Measurements from ENCODE around the gene JPH3.
A peak's percentile ranks its signal among the peaks of the same experiment; 100 is the strongest.
"Not testable (repeated sequence)": the region's sequence is repeated elsewhere in the genome, so short reads cannot be mapped to it uniquely, and the experiment has no call there.

JPH3 gene

DNA sequence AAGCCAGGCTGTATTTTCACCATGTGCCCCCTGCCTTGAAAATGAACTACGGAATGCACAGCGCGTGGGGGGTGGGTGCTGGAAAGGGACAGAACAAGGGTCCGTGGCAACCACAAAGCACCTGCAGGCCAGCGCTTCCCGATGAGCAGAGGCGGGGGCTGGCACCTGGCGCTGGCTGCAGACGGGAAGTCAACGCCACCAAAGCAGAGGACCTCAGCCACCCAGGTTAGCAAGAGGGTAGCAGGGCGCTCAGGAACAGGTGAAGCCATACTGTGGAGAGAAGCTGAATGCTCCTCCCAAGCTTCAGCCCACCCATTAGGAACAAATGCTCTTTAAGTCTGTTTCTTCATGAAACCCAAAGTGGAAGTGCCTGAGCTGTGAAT is 98.8 kb downstream of the JPH3 start:
- DNase-seq: no peak

DNA sequence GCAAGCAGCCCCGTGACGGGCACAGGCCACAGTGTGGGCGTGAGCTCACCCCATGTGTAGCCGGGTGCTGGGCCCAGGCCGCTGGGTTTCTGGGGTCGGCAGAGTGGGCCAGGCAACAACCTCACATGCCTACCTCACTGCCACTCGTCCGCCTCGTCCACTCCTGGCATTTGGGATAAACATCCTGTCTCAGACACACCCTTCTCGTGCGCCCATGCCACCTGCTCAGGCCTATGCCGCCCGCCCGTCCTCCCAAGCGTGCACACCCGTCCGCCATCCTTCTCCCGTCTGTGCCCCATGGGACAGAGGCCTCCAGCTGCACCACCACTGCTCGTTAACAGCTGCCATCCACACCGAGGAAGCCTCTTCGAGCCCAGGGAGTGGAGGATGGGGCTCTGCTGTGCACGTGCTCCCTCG is 99.2 kb downstream of the JPH3 start:
- no peak for DNase-seq

DNA sequence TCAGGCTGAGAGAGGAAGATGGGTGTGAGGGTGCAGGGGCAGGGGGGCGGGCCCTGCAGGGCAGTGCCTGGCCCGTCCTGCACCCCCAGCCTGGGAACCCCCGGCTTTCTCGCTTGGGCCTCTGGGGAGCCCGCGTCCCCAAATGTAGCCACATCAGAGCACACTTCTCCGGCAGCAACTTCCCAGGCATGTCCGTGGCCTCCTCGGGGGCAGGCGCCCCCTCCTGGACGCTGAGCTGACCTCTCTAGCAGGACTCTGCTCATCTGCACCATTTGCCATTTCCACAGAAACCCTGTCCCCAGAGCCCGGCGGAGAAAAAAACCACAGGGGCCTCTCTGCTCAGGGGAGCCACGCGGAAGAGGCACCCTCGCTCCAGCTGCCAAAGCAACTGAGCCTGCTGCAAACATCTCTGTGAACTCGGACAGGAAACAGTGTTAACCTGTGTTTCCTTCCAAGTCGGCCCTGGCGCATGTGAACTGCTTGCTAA is 100.1 kb downstream of the JPH3 start:
- DNase-seq: peak; percentile 36

DNA sequence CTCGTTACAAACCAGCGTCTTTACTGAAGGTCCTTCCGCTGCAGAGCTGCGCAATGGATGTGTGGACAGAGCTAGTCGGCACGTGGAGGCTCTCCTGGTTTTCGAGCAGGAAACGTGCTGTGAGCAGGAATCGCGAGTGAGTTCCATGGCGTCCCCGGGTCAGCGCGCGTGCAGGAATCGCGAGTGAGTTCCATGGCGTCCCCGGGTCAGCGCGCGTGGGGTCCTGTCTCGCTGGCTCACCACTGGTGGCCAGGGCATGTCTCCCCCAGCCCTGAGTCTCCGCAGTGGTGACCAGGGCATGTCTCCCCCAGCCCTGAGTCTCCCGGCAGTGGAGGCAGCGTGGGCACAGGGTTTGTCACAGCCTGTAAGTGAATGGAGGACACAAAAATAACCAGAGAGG is 100.8 kb downstream of the JPH3 start:
- no peak for DNase-seq

DNA sequence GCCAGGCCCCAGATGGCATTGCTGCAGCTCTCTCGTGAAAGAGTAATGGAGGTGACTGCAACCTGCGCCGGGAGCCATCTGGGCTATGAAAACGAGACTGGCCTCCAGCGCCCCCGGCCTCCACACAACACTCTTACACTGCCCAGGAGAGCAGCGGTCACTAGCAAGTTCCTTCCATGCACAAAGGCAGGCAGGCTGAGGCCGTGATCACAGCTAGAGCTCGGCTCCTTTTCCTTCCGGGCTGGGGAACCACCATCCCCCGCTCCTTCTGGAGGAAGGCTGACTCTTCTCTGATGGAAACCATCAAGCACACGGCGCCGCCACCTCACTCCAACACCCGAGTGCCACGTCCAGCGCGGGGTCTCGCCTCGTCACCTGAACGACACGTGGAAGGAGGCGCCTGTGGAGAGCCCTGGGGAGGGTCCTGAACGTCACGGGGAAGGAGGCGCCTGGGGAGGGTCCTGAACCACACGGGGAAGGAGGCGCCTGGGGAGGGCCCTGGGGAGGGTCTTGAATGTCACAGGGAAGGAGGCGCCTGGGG is 101.6 kb downstream of the JPH3 start:
- no peak for DNase-seq

DNA sequence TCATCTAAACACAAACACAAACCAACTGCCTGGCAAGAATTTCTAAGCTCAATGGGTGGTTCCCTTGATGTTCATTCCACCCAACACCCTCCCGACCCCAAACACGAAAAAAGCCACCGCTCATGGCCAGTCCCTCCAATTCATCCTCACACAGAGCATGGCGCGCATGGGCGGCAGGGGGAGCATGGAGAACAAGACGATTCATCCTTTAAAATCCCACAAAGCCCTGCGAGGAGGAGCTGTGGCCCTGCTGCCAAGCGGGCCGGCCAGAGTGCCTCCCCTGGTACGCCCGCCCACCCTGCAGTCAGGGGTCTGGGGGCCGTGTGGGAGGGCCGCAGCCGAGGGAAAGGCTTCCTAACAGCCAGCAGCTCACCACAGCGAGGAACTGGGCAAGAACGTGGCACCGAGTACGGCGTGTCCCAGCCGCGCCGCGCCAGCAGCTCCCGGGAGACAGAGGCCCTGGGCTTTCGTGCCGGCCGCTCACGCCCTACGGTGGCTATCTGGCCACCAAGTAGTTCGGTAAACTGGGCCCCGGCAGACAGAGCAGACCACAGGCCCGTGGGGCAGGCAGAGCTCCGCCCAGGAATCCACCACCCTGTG is 102.5 kb downstream of the JPH3 start:
- no peak for DNase-seq

DNA sequence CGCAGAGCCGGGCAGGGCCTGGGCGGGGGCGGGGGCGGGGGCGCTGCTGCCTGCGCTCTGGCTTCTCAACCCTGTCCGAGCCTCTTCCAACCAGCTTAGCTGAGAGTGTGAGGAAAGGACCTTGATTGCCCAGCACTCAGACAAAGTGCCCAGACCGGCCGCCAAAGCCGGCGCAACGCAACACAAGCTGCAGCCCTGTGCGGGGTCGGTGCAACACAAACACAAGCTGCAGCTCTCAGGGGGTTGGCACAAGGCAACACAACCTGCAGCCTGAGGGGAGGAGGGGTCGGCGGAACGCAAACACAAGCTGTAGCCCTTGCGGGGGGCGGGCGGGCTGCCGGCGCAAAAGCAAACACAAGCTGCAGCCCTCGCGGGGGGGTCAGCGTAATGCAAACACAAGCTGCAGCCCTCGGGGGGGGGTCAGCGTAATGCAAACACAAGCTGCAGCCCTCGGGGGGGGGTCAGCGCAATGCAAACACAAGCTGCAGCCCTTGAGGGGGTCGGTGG is 103.5 kb downstream of the JPH3 start:
- DNase-seq: no peak

DNA sequence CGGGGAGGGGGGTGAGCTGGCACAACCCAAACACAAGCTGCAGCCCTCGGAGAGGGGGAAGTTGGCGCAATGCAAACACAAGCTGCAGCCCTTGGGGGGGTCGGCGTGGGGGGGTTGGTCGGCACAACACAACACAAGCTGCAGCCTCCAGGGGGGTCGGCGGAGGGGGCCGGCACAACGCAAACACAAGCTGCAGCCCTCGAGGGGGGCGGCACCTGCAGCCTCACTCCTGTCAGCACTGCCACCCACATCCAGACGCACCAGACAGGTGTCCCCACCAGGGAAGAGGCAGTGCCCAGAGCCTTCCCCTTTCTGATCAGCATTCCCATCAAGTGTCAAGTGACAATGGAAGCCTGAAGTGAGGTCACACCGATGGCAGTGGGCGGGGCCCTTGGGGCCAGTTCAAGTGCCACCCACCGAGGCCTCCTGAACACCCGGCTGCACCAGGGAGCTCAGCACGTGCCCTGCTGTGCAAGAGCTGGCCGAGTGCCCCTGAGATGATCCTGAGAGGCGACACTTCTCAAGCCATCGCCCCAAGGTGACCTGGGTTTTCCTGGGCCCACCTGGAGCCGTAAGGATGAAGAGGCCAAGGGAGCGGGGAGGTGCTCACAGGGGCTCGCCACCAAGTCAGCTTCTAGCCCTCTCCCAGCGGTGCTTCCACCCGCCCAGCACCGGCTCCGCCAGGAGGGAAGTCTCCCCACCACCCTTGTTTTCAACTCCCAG is 104.1 kb downstream of the JPH3 start:
- no peak for DNase-seq

DNA sequence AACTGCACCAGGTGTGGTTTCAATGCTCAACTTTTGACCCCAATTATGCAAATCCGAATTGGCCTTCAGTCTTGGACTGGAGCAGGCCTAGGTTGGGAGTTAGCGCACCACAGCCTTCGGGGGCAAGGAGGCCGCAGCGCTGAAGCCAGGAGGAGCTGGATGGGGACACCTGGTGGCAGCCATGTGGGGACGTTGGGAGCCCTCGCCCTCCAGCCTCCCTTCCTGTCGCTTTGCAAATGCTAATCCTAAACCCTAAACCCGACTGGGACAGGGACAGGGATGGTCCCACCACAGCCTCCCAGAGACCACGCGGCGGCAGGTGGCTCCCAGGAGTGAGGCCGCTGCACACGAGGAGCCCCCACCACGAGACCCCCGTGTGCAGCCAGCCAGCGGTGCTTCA is 104.8 kb downstream of the JPH3 start:
- DNase-seq: no peak

DNA sequence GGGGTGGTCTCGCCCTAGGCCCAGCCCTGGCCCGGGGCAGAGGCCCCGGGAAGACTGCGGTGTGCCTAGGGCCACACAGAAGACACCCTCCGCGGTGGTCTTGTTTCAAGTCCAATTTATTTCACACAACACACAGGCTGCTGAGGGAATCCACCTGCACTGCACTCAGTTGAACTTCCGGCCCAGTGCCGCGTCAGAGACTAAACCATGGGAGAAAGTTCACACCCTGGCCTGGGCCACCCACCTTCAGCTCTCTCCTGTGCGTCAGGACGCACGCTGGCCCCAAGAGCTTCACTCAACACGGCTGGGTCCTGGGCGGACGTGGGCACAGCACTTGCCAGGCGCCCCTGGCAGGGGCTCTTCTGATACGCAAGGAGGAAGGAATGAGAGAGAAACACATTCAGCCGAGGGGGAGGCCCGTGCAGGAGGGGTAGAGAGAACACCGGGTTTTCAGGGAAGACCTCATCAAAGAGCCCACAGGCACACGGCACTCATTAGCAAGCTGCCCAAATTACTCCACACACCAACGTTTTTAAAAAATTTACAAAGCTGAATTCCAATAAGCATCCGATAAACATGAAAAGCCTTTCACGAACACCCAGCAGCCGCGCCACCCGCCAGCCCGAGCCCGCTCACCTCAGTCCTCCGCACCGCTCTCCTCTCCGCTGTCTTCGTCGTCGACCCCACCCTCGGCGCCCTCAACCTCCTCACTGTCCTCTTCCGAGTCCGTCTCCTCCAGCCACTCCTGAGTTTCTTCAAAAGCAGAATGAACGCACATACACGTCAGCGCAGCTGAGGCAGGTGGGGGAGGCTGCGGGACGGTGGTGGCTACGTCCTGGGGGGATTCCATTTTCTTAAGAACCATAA is 105.6 kb downstream of the JPH3 start:
- no peak for DNase-seq

DNA sequence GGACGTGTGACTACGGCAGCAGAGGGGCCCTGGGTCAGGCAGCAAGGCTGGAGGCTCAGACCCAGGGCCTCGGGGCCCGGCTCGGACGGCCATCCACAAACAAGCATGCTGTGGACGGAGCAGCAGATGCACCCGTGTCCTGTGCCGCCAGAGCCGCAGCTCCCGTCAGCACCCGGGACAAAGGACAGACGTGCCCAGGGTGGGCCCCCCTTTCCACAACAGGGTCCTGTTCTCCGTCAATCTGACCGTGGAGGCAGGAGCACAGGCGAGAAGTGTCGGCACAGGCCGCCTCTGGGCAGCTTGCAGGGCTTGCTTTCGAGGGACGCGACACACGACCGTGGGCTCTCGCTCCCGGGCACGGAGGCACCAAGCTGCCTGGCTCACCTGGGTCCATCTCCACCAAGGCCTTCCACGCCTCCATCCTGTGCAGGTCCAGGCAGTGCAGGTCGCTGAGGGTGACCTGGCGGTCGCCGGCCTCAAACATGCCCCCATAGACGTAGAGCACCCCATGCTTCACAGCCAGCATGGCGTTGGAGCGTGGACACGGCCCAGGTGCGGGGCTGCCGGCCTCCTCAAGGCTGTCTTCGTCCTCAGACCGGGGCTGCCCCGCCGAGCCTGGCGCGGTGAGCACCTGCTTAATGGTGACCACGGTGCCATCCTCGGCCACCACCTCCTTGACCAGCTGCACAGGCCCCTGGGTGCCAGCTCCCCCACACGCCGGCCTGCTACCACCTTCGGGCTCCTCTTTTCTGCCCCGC is 106.8 kb downstream of the JPH3 start:
- no peak for DNase-seq

DNA sequence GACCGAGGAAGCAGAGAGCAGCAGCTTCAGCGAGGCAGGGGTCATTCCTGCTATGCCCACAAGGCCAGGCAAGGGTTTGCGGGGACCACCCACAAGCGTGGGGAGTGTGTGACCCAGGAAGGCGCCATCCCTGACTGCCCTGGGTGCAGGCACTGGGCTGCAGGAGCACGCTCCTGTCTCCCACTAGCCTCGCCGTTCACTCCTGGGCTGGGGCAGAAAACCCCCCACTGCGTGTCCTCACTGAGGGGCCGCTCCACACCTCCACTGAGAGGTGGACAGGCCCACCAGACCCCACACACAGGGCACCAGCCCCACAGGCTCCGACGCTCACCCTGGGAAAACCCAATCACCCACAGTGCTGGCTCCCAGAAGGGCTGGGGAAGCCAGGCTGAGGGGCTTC is 107.4 kb downstream of the JPH3 start:
- DNase-seq: no peak

DNA sequence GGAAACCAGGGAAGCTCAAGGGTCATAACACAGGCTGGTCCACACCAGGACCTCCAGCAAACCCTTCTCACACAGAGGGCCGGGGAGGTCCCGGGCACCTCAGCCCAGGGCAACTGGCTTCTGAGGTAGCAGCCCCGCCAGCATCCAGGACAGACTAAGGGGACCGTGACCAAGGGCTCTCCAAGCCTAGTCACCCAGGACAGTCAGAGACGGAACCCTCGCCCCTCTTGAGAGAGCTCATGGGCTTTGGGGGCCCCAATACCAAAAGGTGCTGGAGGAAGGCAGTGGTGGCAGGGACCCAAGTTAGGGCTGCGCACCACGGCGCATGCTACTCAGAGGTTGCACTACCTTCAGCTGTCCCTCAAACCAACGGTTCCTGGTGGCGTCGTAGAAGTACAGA is 108.6 kb downstream of the JPH3 start:
- no peak for DNase-seq

DNA sequence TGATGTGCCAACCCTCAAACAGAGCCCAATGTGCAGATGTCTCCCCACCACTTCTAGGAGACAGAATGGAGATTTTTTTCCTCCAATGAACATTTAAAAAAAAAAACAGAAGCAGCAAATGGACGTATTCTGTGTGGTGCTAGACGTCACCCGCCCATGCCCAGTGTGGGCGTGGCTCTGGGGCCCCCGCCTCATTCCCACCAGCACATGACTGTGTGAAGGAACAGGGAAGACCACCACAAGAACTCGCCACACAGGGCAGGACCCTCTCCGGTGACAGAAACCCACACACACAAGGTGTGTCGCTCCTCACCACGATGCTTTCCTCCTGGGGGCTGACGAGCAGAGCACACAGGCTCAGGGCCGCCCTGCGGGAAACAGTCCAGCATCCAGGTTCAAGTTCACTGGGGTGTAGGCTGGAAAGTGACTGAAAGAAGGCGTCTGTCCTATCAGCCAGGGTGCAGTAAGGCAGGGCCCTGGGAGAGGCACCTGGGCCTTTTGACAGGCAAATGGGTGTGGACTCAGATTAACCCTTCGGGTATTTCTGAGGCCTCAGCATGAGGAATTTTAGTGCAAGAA is 110.0 kb downstream of the JPH3 start:
- no peak for DNase-seq

DNA sequence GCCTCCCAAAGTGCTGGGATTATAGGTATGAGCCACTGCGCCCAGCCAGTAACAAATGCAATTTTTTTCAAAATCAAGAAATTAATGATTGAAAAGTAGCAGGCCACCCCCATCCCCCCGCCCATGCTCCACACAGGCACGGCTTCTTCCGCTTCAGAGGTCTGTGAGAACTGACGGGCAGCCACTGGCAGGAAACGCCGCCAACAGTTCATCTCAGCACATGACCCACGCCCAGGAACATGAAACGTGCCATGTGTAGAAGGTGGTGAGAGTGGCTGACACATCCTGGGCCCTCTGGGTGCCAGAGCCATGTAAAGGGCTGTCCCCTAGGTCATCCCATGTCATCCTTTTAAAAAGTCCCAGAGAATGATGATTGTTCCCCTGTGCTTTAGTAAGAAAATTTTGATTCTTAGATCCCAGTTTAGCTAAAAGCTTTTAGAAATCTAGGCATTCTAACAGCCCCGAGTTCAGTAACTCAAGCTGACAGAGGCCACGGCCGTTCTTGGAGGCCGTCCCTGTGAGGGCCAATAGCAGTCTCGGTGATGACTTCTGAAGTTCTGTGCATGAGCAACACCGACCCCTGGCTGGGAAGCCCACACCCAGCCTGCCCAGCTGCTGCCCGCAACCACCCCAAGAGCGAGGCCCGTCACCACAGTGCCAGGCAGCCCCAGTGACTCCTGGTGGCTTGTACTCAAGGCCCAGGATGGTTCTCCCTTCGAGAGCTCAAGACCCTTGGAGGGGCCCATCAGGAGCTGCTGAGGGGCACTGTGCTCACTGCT is 111.3 kb downstream of the JPH3 start:
- DNase-seq: peak; percentile 47

DNA sequence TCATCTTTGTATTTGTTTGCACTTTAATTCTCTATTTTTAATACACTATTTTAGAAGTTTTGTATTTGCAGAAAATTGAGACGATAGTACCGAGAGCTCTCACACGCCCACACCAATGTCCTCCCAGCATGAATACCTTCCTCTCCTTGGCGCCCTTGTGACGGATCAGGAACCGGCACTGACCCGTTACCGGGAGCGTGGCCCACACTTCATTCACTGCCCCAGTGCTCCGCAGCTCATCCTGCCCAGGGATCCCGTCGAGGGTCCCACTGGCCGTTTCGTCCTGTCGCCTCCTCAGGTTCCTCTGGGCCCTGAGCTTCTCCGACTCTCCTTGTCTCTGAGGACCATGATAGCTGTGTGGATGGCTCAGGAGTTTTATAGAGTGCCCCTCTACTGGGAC is 112.9 kb downstream of the JPH3 start:
- no peak for DNase-seq

DNA sequence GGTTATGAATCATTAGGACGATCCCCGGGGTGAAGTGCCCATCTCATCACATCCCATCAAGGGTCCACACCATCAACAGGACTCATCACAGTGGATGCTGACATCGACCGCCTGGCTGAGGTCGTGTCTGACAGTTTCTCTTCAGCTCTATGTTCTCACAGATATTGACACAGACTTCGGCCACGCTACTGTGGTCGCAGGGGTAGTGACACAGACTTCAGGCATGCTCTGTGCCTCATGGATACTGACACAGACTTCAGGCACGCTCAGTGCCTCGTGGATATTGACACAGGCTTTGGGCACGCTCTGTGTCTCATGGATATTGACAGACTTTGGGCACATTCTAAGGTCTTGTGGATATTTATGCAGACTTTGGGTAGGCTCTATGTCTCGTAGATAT is 113.3 kb downstream of the JPH3 start:
- DNase-seq: no peak

DNA sequence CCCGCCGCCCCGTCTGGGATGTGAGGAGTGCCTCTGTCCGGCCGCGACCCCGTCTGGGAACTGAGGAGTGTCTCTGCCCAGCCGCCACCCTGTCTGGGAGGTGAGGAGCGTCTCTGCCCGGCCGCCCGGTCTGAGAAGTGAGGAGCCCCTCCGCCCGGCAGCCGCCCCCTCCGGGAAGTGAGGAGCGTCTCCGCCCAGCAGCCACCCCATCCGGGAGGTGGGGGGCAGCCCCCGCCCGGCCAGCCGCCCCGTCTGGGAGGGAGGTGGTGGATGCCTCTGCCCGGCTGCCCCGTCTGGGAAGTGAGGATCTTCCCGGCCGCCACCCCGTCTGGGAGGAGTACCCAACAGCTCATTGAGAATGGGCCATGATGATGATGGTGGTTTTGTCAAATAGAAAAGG is 116.5 kb downstream of the JPH3 start:
- DNase-seq: not testable (repeated sequence)

DNA sequence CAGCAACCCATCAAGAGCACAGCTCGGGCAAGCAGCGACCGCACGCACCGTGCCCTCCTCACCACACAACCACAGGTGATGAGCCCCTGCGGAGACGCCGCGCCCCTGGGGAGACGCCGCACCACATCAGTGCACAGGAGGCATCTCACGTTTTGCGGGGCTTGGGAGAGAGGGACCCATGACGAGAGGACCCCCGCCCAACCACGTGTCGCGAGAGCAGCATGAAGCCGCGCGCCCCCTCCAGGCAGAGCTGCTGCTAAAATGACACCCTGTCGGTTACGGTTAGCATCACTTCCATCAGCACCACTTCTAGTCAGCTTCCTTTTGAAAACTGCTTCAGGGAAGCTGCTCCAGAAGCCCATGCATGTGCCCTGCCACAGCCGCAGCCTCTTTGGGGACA is 118.1 kb downstream of the JPH3 start:
- DNase-seq: no peak

DNA sequence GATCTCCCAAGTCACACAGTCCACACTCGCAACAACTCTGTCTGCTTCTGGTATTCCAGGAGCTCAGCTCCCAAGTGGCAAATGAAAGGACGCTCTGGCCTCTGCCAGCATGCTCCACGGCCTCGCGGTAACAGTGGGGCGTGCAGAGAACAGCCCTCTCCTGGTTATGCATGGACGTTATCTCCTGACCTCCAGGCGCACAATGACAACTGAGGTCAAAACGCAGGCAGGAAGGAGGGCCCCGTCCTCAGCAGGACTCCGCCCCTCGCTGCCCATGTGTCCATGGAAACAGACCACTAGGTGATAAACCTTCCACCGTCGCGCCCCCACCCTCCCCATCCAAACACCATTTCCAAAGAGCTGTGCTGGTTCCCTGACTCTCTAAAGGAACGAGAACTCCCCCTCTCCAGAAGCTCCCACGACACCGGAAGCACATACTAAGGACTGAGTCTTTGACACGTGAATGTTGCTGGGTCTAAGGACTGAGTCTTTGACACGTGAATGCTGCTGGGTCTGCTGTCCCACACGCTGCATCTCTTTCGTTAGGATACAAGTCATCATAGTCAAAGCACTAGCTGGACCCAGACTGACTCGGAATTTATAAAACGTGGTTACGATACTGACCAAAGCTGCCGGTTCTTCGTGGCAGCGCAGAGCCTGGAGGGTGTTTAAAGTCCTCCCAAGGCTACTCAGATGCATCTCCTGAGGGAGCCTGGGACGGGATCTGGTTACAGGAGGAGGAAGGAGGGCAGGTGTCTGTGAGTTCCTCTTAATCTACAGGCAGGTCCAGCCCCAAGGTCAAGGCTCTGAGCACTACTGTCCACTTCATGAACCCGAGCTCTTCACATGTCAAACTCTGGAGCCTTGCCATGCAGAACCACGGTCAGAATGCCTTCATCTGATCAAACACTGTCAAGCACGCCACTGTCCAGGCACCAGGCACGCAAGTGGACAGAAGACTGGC is 119.6 kb downstream of the JPH3 start:
- DNase-seq: no peak
